Umbilical cord (tissue), 2 donors: ENCODE data around the gene MED28. TPM values are rescaled to one million over a fixed set of nuclear protein-coding genes. Genes with fewer than 3 reads are reported as not detected.
A peak's percentile ranks its signal among the peaks of the same experiment; 100 is the strongest.
"Not testable (repeated sequence)": the region's sequence is repeated elsewhere in the genome, so short reads cannot be mapped to it uniquely, and the experiment has no call there.

ENCODE experiments used
- DNase-seq: peaks from one replicate; pipeline ENCODE4 v3.0.0-alpha.2; 2015; ENCODE audit warnings: low spot score
- total RNA-seq: library from RNA; depleted of rRNA; stranded (reverse); fragments of >200 nt; gene quantifications from one replicate; pipeline ENCODE4 v1.2.3, GENCODE V29; 2014; ENCODE audit warnings: low replicate concordance; ENCODE audit not compliant: insufficient read depth

Gene MED28
- total RNA-seq, 1 donor from 2014 or later: 12.3 TPM

DNA sequence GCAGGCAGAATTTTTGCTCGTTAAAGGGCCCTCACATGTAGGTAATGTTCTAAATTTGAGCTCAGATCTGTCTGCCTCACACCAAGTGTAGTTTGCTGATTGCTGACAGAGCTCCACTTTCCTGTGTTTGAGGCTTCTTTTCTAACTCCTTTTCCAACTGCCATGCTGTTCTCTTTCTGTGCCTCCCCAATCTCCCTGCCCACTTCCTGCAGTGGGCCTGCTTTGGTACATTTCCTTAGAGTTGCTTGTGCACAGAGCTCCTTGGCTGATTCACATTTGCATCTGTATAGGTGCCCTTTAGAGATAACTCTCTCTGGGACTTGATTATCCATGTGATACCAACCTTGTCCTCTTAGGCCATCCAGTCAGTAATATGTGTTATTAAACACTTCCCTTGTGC is 4.5 kb downstream of the MED28 start:
- no peak for DNase-seq

DNA sequence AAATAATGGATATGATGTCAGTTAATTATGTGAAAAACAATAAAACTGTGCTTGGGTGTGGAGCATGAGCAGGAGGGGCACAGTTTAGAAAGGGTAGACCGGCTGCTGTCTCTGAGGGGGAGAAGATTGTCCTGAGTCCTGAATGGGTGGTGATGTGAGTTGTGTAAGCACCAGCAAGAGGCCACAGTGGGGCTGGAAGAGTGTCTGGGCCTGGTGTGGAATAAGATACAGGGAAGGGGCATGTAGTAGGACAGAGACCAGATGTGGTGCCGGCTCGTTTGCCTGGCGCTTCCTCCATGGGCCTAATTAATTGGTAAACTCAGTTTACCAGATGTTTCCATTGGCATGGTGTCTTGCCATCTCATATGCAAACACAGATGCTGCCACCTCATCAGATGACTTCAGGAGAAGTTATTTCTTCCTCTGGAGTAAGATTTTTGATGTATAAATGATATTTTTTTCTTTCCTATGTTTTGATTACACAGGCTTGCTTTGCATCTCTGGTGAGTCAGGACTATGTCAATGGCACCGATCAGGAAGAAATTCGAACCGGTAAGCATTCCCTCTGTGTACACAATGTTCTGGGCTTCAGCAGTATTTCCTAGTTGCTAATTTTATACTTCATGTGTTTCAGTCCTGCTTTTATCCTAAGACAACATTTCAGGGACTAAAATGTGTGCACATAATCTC is 5.1 kb downstream of the MED28 start:
- no peak for DNase-seq

DNA sequence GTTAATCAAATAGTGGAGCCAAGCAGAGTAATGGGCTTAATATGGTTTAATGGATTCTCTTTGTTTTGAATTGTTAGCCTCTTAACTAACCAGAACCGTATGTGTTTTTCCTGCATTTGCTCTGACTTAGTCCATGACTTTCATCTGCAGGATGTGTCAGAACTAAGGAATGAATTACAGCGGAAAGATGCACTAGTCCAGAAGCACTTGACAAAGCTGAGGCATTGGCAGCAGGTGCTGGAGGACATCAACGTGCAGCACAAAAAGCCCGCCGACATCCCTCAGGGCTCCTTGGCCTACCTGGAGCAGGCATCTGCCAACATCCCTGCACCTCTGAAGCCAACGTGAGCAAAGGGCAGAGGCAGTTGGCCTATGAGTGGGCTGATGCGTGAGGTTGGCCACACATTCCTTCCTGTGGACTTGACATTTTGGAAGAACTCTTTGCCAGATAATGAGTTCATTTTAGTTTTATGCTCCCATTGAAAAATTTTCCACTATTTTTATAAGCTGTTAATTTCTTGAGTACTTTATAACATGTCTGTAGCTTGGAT is 9.1 kb downstream of the MED28 start:
- DNase-seq: no peak

DNA sequence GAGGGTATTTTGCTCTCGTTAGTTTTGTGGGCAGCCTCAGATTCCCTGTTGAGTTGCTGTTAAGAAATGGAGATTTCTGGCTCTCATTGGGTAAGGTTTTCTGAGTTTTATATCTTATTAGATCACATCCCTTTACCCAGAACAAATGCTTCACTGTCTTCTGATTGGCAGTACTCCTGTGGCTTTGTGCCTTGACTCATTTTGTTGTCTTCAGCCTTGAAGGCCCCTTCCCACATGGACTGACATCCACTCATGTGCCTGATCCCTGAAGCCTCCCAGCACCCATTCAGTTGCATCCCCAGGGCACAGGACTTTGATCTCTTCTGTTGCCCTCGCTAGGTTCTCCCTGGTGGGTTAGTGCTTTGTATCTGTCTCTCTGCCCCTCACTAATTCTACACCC is 10.4 kb downstream of the MED28 start:
- DNase-seq: no peak

DNA sequence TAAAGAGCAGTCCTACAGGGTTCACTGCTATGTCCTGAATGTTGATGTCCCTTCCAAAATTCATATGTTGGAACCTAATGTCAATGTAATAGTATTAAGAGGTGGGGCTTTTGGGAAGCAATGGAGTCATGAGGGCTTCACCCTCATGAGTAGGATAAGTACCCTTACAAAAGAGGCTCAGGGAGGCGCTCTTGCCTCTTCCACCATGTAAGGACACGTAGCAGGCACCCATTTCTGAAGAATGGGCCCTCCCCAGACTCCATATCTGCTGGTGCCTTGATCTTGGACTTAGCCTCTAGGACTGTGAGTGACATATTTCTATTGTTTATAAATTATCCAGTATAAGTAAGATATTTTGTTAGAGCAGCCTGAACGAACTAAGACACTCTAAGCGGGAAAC is 15.8 kb downstream of the MED28 start:
- no peak for DNase-seq

DNA sequence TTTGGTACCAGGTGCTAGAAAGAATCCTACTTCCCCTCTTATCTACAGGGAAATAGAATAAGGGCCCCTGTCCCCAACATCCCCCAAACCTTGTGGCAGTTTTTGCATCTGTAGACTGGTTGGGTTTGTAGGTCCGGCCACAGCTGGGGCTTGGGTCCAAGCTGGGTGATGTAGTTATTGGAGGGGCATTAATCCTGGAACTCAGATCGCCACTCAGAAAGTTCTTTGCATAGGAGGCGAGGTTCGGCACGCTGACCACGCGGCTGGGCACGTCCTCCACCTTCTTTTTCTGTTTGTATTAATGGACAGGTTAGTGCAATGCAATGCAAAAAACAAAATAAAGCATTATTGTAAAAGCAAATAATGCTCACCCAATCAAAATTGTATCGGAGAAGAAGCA is 19.2 kb downstream of the MED28 start:
- DNase-seq: no peak

DNA sequence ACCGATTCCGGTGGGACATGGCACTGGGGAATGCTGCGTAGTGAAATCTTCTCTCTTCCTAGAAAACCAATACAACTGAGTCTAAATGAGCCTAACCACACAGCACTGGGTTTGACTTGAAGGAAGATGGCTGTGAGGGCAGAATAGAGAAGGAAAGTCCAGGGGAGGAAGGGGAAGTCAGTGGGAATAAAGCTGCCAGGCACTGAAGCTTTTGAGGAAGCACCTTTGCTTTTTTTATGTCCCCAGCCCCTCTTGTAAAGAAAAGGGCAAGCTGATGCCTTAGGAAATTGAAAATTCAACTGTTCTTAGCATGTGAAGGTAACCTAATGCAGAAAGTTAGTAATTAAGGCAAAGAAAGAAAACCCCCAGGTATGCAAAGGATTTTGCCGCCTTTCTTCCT is 20.6 kb downstream of the MED28 start:
- DNase-seq: no peak

DNA sequence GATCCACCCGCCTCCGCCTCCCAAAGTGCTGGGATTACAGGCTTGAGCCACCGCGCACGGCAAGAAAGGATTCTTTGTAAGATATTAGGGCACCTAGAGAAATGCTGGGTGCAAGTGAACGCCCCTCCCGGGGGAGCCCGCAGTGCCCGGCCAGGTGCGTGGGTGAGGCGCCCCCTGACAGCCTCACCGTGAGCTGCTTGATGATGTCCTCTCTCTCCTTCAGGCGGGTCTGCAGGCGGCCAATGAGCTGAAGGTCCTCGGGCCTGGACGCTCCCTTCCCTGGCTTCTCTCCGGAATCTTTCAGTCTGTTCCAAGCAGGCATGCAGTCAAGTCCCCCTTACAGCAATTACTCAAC is 21.9 kb downstream of the MED28 start:
- DNase-seq: no peak

DNA sequence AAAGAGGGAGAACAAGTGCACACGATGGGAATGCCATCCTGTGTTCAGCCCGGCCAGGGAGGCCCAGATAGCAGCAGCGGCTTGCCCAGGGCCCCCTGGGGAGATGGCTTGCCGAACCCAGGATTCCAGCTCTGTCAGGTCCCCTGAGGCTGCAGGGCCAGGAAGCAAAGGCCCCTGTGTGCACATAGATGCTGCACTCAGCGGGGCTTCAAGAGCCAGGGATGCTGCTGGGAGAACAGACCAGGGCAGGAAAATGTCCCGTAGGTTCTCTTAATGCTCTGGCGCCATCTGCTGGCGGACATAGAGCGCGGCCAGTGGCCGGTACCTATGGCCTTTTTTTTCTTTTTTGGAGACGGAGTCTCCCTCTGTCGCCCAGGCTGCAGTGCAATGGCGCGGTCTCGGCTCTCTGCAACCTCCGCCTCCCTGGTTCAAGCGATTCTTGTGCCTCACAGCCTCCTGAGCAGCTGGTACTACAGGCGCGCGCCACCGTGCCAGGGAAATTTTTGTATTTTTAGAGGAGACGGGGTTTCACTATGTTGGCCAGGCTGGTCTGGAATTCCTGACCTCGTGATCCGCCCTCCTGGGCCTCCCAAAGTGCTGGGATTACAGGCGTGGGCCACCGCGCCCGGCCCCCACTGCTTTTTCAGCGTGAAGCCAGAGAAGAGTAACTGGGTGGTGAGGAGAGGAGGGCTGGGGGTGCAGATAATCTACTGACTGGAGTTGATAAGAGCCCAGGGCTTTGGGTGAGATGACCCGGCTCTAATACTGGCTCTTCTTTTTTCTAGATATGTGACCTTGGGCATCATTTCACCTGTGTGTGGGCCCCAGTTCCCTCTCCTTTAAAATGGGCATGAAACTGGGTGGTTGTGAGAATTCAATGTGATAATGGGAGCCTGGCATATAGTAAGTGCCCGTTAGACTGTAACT is 22.5 kb downstream of the MED28 start:
- DNase-seq: peak; percentile 60

DNA sequence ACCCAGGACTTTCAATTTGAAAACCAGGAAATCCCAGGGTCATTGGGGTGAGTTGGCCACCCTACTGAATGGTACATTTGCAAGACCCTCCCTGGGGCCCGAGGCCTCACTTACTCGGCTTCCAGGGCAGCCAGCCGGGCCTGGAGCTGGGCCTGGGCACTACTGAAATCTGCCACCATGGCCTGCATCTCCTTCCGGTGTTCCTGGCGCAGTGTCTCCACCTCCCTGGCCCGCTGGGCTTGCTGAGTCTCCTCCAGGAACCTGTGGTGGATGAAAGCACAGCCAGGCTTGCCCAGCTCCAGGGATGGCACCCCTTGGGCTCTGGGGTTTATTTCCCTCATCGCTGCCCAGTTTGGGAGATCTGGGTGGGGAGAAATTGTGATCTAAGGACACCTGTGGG is 24.7 kb downstream of the MED28 start:
- no peak for DNase-seq

DNA sequence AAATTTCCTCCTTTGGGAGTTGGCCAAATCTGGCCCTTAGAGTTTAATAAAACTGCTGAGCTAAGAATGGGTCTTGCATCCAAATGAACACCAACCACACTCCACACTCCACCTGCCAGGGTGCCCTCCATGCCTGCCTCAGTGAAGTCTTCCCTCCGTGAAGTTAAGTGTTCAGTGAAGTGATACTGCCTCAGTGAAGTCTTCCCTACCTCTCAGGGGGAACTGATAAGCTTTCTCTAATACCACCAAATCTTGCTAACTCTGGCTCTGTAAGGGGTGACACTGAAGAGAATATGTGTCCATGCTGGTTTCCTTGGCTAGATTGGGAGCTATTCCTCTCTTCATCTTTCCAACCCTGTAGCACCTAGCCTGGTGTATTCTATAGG is 27.9 kb downstream of the MED28 start:
- no peak for DNase-seq

DNA sequence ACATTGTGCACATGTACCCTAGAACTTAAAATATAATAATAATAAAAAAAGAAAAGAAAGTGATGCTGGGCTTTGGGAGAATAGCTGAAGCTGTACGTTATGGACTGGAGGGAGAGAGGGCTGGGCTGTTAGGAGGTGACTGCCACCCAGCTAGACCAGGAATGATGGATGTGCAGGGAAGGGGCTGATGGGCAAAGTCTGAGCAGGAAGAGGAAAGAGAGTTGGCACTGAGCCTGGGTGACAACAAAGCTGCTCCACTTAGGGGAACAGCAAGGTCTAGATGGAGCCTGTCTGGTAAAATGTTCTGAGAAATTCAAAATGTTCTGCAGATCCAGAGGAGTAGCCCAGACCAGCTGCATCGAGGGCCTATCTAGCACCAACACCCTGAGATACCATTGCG is 32.3 kb downstream of the MED28 start:
- no peak for DNase-seq

DNA sequence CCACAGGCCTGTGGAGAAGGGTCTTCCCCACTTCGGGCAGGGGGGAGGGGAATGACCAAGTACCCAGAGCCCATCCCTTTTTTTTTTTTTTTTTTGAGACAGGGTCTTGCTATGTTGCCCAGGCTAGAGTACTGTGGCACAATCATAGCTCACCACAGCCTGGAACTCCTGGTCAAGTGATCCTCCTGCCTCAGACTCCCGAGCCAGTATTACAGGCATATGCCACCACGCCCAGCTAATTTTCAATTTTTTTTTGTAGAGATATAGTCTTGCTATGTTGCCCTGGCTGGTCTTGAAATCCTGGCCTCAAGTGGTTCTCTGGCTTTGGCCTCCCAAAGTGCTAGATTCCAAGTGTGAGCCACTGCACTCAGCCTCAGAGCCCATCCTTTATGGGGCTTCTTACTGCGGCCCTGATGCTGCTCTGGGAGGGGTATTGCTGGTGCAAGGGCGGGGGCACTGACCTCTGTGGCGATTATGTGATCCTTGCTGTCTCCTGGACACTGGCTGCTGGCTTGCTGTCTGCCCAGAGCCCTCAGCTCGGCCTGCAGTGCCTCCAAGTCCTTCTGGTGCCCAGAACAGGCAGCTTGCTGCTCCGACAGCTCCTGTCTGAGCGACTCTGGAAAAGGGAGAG is 32.9 kb downstream of the MED28 start:
- DNase-seq: no peak

DNA sequence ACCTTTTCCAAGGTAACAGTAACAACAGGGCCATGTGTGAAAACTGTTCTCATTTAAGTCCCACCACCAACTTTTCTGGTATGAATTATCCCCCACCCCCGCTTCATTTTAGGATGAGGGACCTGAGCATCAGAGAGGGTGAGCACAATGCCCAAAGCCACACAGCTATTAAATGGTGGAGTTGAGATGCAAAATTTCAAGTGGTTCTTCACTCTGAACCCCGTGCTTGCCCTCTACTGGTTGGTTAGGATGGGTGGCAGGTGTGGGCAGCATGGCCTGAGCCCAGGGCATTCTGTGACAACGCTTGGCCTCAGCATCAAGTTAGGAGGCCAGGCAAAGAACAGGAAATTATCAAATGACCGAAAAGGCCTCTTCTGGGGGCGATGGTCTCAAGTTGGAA is 33.5 kb downstream of the MED28 start:
- no peak for DNase-seq

DNA sequence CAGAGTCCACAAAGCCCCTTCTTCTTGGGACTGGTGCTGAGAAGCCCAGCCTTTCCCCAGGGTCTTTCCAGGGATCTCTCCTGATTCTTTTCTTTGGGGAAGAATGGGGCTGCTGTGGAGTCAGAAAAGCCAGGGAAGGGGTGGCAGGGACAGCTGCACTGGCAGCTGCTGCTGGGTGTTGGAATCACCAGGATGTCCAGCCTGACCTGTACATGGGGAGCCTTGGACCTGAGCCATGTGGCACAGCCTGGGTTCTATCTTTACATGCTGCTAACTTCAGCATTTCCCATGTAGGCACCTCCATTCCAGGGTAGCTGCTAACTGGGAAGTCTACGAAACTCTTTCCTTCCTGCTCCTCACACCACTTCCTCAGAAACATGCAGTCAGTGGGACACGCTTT is 36.0 kb downstream of the MED28 start:
- no peak for DNase-seq

DNA sequence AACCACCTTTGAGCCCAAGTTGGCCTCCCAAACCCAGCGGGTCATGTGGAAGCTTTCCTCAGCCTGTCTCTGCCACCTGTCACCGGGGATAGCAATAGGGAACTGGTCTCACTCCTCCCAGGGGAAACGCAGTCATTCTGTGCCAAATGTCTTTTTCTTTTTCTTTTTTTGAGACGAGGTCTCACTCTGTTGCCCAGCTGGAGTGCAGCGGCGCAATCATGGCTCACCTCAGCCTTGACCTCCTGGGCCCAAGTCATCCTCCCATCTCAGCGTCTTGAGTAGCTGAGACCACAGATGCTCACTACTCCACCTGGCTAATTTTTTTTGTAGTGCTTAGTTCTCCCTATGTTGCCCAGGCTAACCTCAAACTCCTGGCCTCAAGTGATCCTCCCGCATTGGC is 40.3 kb downstream of the MED28 start:
- no peak for DNase-seq

DNA sequence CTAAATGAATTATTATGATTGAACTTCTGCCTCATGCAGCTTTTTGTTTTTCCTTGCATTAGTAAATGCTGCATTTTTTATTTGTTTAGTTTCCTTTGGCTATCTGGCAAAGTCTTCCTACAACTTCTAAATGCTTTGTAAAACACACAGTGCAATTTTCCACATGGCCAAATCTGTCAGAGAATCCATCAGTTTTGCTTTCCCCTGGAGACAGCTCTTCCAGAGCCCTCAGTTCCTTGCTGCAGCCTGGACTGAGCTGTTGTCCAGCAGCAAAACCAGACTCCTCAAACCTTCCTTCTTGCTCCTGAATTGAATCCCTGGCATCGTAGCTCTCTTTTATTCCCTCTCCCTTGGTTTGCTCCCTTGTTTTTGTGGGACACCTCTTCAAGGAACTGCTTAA is 42.6 kb downstream of the MED28 start:
- DNase-seq: no peak

DNA sequence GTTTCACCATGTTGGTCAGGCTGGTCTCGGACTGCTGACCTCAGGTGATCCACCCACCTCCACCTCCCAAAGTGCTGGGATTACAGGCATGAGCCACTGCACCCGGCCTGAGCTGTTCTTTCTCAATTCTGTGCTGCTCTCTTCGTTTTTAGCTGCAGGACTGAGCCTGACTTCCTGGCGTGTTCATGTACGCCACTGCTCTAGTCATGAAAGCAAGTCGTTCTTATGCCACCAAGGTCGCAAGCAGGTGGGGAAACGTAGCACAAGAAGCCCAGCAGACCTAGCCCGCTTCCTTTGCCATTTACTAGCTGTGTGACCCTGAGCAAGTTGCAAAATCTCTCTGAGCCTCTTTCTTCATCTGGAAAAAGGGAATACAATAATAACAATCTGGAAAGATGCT is 43.4 kb downstream of the MED28 start:
- DNase-seq: no peak

DNA sequence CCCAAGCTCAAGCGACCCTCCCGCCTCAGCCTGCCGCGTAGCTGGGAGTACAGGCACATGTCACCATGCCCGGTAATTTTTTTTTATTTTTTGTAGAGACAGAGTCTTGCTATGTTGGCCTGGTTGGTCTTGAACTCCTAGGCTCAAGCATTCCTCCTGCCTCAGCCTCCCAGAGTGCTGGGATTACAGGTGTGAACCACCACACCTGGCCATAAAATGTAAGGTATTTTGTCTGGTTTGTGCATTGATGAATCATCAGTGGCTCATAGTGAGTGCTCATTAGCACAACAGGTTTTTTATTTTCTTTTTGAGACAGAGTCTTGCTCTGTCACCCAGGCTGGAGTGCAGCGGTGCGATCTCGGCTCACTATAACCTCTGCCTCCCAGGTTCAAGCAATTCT is 44.8 kb downstream of the MED28 start:
- not testable (repeated sequence) for DNase-seq

DNA sequence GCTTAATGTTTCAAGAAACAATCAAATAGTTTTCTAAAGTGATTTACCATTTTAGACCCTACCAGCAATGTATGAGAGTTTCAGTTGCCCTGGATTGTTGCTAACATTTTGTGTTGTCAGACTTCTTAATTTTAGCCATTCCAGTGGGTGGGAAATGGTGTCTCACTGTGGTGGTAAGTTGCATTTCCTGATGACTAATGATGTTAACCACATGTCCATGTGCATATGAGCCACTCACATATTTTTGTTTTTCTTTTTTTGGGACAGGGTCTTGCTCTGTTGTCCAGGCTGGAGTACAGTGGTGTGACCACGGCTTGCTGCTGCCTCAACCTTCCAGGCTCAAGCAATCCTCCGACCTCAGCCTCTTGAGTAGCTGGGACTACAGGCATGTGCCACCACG is 48.3 kb downstream of the MED28 start:
- DNase-seq: no peak

DNA sequence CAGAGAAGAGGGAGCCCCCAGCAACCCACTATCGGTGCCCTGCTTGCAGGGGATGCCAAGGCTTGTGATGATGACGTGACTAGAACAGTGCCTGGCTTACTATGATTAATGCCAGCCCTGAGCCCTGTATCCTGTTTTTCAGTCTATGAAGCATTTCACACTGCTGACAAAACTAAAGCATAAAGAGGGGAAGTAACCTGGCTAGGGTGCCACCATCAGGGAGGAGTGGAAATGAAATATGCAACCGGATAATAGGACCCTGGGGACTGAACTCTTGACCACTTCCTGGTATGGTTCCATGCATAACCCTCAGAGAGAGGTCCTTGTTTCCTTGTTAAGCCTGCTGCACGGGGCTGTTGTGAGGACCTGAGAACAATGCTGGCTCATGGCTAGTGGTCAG is 50.3 kb downstream of the MED28 start:
- no peak for DNase-seq

DNA sequence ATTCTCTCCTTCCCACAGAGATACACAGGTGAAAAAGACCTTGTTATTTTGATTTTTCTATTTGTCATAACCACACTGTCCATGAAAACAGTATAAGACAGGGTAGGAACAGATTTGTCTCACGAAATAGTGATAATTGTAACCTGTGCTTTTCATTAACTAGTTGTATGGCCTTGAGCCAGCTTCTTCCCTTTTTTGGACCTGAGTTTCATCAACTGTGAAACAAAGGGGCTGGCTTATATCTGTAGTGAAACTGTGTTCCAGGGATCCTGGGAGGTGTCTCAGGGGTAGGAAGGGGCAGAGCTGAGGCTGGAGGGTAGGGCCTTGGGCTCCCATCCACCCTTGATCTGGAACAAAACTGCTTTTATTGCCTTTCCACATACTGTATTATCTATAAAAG is 50.9 kb downstream of the MED28 start:
- no peak for DNase-seq

DNA sequence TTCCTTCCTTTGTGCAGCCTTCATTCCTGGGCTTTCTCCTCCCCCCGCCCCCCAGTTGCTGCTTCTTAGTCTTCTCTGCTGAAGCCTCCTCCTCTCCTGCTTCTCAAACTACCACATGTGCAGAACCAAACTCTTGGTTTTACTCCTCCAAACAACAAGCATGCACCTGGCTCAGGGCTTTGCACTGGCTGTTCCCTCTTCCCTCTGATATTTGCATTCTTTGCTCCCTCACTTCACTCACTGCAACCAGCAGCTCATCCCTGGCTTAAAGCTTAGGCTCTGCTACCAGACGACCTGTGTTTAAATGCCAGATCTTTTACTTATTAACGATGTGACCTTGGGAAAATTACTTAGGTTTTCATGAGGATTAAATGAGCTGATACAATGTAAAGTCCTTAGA is 51.4 kb downstream of the MED28 start:
- no peak for DNase-seq
